Measurements from ENCODE around the gene SMAD5.

DNA sequence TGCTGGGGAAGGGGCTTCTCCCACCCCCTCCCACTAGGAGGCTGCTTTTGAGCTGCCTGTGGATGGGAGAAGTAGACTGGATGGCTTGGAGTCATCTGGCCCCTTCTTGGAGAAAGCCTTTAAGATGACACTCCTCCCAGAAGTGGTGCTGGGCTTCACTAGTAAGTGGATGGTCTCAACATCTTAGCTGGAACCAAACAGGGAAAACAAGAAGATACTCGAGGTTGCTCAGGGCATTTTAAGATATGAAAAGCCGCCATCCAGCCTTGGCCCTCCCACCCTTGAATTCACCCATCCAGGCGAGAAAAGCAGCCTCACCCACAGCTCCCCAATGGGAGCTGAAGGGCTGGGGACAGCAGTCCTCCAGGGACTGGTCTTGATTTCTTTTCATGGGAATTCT lies 68.1 kb downstream of the SMAD5 start:
- TF ChIP-seq CTCF (IDR thresholded peaks at IDR 0.05 in 4 of 5, conservative IDR thresholded peaks at IDR 0.05 in 1 of 5) (no peak), POLR2A (IDR thresholded peaks at IDR 0.05) (no peak)
